Measurements from ENCODE around the gene PPP6R2.

GRCh38 chr22:50487290-50488005 lies 144.3 kb downstream of the PPP6R2 start:
- no peak for TF ChIP-seq CTCF (IDR thresholded peaks at IDR 0.05; ENCODE audit: poor library complexity, severe bottlenecking)
- no peak for TF ChIP-seq SMC3 (conservative IDR thresholded peaks at IDR 0.05; ENCODE audit: poor library complexity)

All from neural cell (in vitro differentiated cells).